Measurements from ENCODE around the gene ROR2. TPM values are rescaled to one million over a fixed set of nuclear protein-coding genes. Genes with fewer than 3 reads are reported as not detected.
A peak's percentile ranks its signal among the peaks of the same experiment; 100 is the strongest.

The ROR2 gene
- total RNA-seq, 4 donors from 2014 or later, result 4.2 to 23.2 (median 11.2) TPM

- peak overlapping the region; percentile 8 to 67 (median 48) for H3K27ac ChIP-seq
- H3K4me3 ChIP-seq, result no peak overlapping the region
Observed at GRCh38 chr9:91933556-91934352, 16.3 kb downstream of the ROR2 start.

GRCh38 chr9:91930475-91930874 is 19.6 kb downstream of the ROR2 start:
- no peaks in the 10 kb centered on the region for H3K36me3 ChIP-seq
- H3K9me3 ChIP-seq, result peaks cover 24 to 31% of the 10 kb centered on the region in 2 donors
- H3K27me3 ChIP-seq, result no peaks in the 10 kb centered on the region
- in situ Hi-C loops (cut with MboI; ENCODE audit: low pct_ligation_motif_present in 1 of 4, low pct_unique_long_range_greater_than_20kb in 1 of 4, low sequenced_read_pairs in 3 of 4), result loop anchor here in 2 of 4 donors (25.0 kb wide), 2 partner anchors 168 to 193 kb away; no protein-coding TSS in a partner anchor
- H3K4me3 ChIP-seq, result no peak overlapping the region
- TF ChIP-seq POLR2A (IDR thresholded peaks at IDR 0.05), result no peak
- TF ChIP-seq CTCF (IDR thresholded peaks at IDR 0.05), result no peak
- no peak for TF ChIP-seq EP300 (IDR thresholded peaks at IDR 0.05; ENCODE audit: low read depth)
- TF ChIP-seq POLR2AphosphoS5 (IDR thresholded peaks at IDR 0.05), result no peak
- peaks cover 0 to 21% (median 5%) of the 10 kb centered on the region in 4 donors for H3K4me1 ChIP-seq
- H3K27ac ChIP-seq, result no peak overlapping the region
- WGBS, 2 donors (ENCODE audit: low coverage in 1 of 2), result 75 to 76% methylated on average over 2 to 3 of the region's 3 CpGs
- no peak for DNase-seq
- intact Hi-C loops (cut with DNase I; ENCODE audit: low total_unique reads), result no loop called here

More at GRCh38 chr9:91933556-91934352, 16.3 kb downstream of the ROR2 start:
- H3K27me3 ChIP-seq, result no peaks in the 10 kb centered on the region
- in situ Hi-C loops (cut with MboI; ENCODE audit: low pct_ligation_motif_present in 1 of 4, low pct_unique_long_range_greater_than_20kb in 1 of 4, low sequenced_read_pairs in 3 of 4), result loop anchor here in 2 of 4 donors (25.0 kb wide), 2 partner anchors 171 to 196 kb away; no protein-coding TSS in a partner anchor
- DNase-seq, result no peak
- H3K4me1 ChIP-seq, result peaks cover 0 to 27% (median 9%) of the 10 kb centered on the region in 4 donors
- 75% methylated on average over 7 to 8 of the region's 8 CpGs for WGBS, 2 donors (ENCODE audit: low coverage in 1 of 2)
- H3K36me3 ChIP-seq, result no peaks in the 10 kb centered on the region
- H3K9me3 ChIP-seq, result peaks cover 24 to 31% of the 10 kb centered on the region in 2 donors
- no peak for TF ChIP-seq POLR2AphosphoS5 (IDR thresholded peaks at IDR 0.05)
- TF ChIP-seq CTCF (IDR thresholded peaks at IDR 0.05), result no peak
- no peak for TF ChIP-seq POLR2A (IDR thresholded peaks at IDR 0.05)
- no peak for TF ChIP-seq EP300 (IDR thresholded peaks at IDR 0.05; ENCODE audit: low read depth)
- intact Hi-C loops (cut with DNase I; ENCODE audit: low total_unique reads), result no loop called here

DNA sequence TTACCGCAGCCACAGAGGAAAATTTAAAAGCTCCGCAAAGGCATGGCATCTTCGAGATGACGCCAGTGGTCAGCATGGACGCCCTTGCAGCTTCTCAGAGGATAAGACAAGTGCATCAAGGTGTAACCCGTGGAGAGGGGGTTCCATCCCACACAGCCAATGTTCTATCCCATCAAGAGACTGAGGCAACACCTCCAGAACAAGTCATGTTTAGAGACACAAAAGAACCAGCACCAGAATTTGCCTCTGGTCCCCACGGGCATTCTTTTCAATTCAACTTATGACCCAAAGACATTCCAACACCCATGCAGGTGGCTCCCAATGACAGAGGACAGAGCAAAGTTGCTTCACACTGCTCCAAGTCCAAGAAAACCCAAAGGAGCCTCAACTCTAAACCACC is 20.7 kb downstream of the ROR2 start:
- DNase-seq, result no peak
- H3K4me3 ChIP-seq, result no peak overlapping the region
- intact Hi-C loops (cut with DNase I; ENCODE audit: low total_unique reads), result no loop called here
- 91 to 94% methylated on average over 5 to 7 of the region's 7 CpGs for WGBS, 2 donors (ENCODE audit: low coverage in 1 of 2)
- in situ Hi-C loops (cut with MboI; ENCODE audit: low pct_ligation_motif_present in 1 of 4, low pct_unique_long_range_greater_than_20kb in 1 of 4, low sequenced_read_pairs in 3 of 4), result loop anchor here in 2 of 4 donors (25.0 kb wide), 2 partner anchors 167 to 192 kb away; no protein-coding TSS in a partner anchor
- no peaks in the 10 kb centered on the region for H3K36me3 ChIP-seq
- TF ChIP-seq CTCF (IDR thresholded peaks at IDR 0.05), result no peak
- no peak for TF ChIP-seq POLR2A (IDR thresholded peaks at IDR 0.05)
- no peak for TF ChIP-seq EP300 (IDR thresholded peaks at IDR 0.05; ENCODE audit: low read depth)
- no peak for TF ChIP-seq POLR2AphosphoS5 (IDR thresholded peaks at IDR 0.05)
- peaks cover 24 to 31% of the 10 kb centered on the region in 2 donors for H3K9me3 ChIP-seq
- H3K27me3 ChIP-seq, result no peaks in the 10 kb centered on the region
- no peak overlapping the region for H3K27ac ChIP-seq
- peaks cover 0 to 14% (median 1%) of the 10 kb centered on the region in 4 donors for H3K4me1 ChIP-seq

GRCh38 chr9:91927922-91928510 is 22.0 kb downstream of the ROR2 start:
- TF ChIP-seq POLR2A (IDR thresholded peaks at IDR 0.05) (no peak), CTCF (IDR thresholded peaks at IDR 0.05) (no peak), POLR2AphosphoS5 (IDR thresholded peaks at IDR 0.05) (no peak), EP300 (IDR thresholded peaks at IDR 0.05; ENCODE audit: low read depth) (no peak)
- no peaks in the 10 kb centered on the region for H3K27me3 ChIP-seq
- 92% methylated on average over 8 of the region's 8 CpGs; no CpG with 5 or more reads in 1 of the 2 donors for WGBS, 2 donors (ENCODE audit: low coverage in 1 of 2)
- peaks cover 0 to under 1% (median 0%) of the 10 kb centered on the region in 4 donors for H3K4me1 ChIP-seq
- H3K4me3 ChIP-seq, result no peak overlapping the region
- H3K36me3 ChIP-seq, result no peaks in the 10 kb centered on the region
- intact Hi-C loops (cut with DNase I; ENCODE audit: low total_unique reads) (no loop called here), in situ Hi-C loops (cut with MboI; ENCODE audit: low pct_ligation_motif_present in 1 of 4, low pct_unique_long_range_greater_than_20kb in 1 of 4, low sequenced_read_pairs in 3 of 4) (loop anchor here in 2 of 4 donors (25.0 kb wide), 2 partner anchors 166 to 191 kb away; no protein-coding TSS in a partner anchor)
- H3K27ac ChIP-seq, result no peak overlapping the region
- peaks cover 24 to 31% of the 10 kb centered on the region in 2 donors for H3K9me3 ChIP-seq
- no peak for DNase-seq
